GM23338 (cell line): ENCODE measurements around the gene APOL4. TPM values are rescaled to one million over a fixed set of nuclear protein-coding genes. Genes with fewer than 3 reads are reported as not detected.

ENCODE experiments used
- ATAC-seq: fragments of 200-7000 bp; cut with Tn5 transposase; 3 replicates; pipeline ENCODE4 v1.9.1; 2020
- DNase-seq: peaks from one replicate; pipeline ENCODE4 v3.0.0-alpha.2; 2015; ENCODE audit warnings: low spot score
- H2AFZ ChIP-seq: fragments of 200-600 bp; sonication (generic); 2 replicates; pipeline ENCODE4 v1.8.0; 2016; ENCODE audit warnings: antibody characterized with exemption, mild to moderate bottlenecking, moderate library complexity
- H3F3A ChIP-seq: fragments of 200-600 bp; sonication (generic); replicated peaks from 2 replicates; pipeline ENCODE4 v1.8.0; 2017; ENCODE audit warnings: antibody characterized with exemption, mixed run types, low read depth
- H3K27ac ChIP-seq: fragments of 200-600 bp; sonication (generic); 2 replicates; pipeline ENCODE4 v1.6.1; 2016; ENCODE audit warnings: low read depth
- H3K27me3 ChIP-seq: fragments of 200-600 bp; sonication (generic); 2 replicates; pipeline ENCODE4 v1.8.0; 2016; ENCODE audit warnings: mild to moderate bottlenecking, mixed run types, moderate library complexity; ENCODE audit not compliant: insufficient read depth
- H3K36me3 ChIP-seq: fragments of 200-600 bp; sonication (generic); 2 replicates; pipeline ENCODE4 v1.8.0; 2016; ENCODE audit warnings: mild to moderate bottlenecking; ENCODE audit not compliant: insufficient read depth
- H3K4me1 ChIP-seq: fragments of 200-600 bp; sonication (generic); 2 replicates; pipeline ENCODE4 v1.8.0; 2016; ENCODE audit warnings: mild to moderate bottlenecking, moderate library complexity; ENCODE audit not compliant: insufficient read depth
- H3K4me2 ChIP-seq: fragments of 200-600 bp; sonication (generic); 2 replicates; pipeline ENCODE4 v1.7.1; 2017; ENCODE audit warnings: mixed run types
- H3K4me3 ChIP-seq: fragments of 200-600 bp; sonication (generic); 2 replicates; pipeline ENCODE4 v1.6.1; 2016; ENCODE audit warnings: mixed run types
- H3K79me2 ChIP-seq: fragments of 200-600 bp; sonication (generic); replicated peaks from 2 replicates; pipeline ENCODE4 v1.8.0; 2017; ENCODE audit warnings: mild to moderate bottlenecking; ENCODE audit not compliant: insufficient read depth
- H3K9me2 ChIP-seq: fragments of 200-600 bp; sonication (generic); 2 replicates; pipeline ENCODE4 v1.8.0; 2017; ENCODE audit not compliant: insufficient read depth
- H4K20me1 ChIP-seq: fragments of 200-600 bp; sonication (generic); replicated peaks from 2 replicates; pipeline ENCODE4 v1.8.0; 2017; ENCODE audit warnings: mild to moderate bottlenecking; ENCODE audit not compliant: insufficient read depth
- H3K27ac Mint-ChIP-seq: 2 replicates; pipeline ENCODE4 v1.8.0; 2020; ENCODE audit warnings: inconsistent platforms, mild to moderate bottlenecking, moderate library complexity, mixed read lengths
- H3K27me3 Mint-ChIP-seq: 3 replicates; pipeline ENCODE4 v1.8.0; 2022; ENCODE audit warnings: low read depth, mild to moderate bottlenecking, moderate library complexity, mixed read lengths, inconsistent platforms; ENCODE audit not compliant: insufficient read depth, poor library complexity
- H3K36me3 Mint-ChIP-seq: 3 replicates; pipeline ENCODE4 v1.8.0; 2021; ENCODE audit warnings: low read depth, mild to moderate bottlenecking, inconsistent platforms, moderate library complexity, mixed read lengths
- H3K4me1 Mint-ChIP-seq: 3 replicates; pipeline ENCODE4 v1.8.0; 2020; ENCODE audit warnings: mild to moderate bottlenecking, inconsistent platforms, mixed read lengths
- H3K4me3 Mint-ChIP-seq: 3 replicates; pipeline ENCODE4 v1.8.0; 2021; ENCODE audit warnings: moderate library complexity, mild to moderate bottlenecking, inconsistent platforms, mixed read lengths
- H3K9me3 Mint-ChIP-seq: 3 replicates; pipeline ENCODE4 v1.8.0; 2020; ENCODE audit warnings: moderate library complexity, mild to moderate bottlenecking, inconsistent platforms, mixed read lengths
- CREB1 ChIP-seq: fragments of 250-450 bp; sonication (Bioruptor Pico); IDR thresholded peaks from 2 replicates; pipeline ENCODE4 v1.5.0; 2020; ENCODE audit warnings: low read depth, mild to moderate bottlenecking, moderate library complexity
- CTCF ChIP-seq, 2 experiments: fragments of 200-600 bp in 1 of 2; sonication (generic) in 1 of 2; conservative IDR thresholded peaks; 2 replicates each; pipeline versions ENCODE4 v1.5.1 to v1.6.1; 2016 to 2017; ENCODE audit warnings: antibody characterized with exemption in 2 of 2, low read depth in 2 of 2, mild to moderate bottlenecking in 2 of 2, moderate library complexity in 1 of 2
- ETS1 ChIP-seq: IDR thresholded peaks from 2 replicates; pipeline ENCODE4 v1.6.1; 2016; ENCODE audit warnings: antibody characterized with exemption
- EZH2 ChIP-seq: fragments of 200-600 bp; sonication (generic); IDR thresholded peaks from one replicate; pipeline ENCODE4 v1.8.0; 2017; ENCODE audit warnings: antibody characterized with exemption, mild to moderate bottlenecking, low read depth; ENCODE audit not compliant: unreplicated experiment
- EZH2phosphoT487 ChIP-seq: fragments of 200-600 bp; sonication (generic); IDR thresholded peaks from one replicate; pipeline ENCODE4 v1.8.1; 2018; ENCODE audit warnings: antibody characterized with exemption; ENCODE audit not compliant: unreplicated experiment
- JUNB ChIP-seq: IDR thresholded peaks from one replicate; pipeline ENCODE4 v1.6.1; 2016; ENCODE audit warnings: antibody characterized with exemption; ENCODE audit not compliant: unreplicated experiment
- NANOG ChIP-seq: IDR thresholded peaks from 2 replicates; pipeline ENCODE4 v1.6.1; 2016; ENCODE audit warnings: antibody characterized with exemption, borderline replicate concordance
- ZNF114 ChIP-seq: fragments of 250-450 bp; sonication (Bioruptor Pico); IDR thresholded peaks from 2 replicates; pipeline ENCODE4 v1.5.0; 2020; ENCODE audit warnings: mild to moderate bottlenecking, moderate library complexity
- ZNF331 ChIP-seq: fragments of 250-450 bp; sonication (Bioruptor Pico); IDR thresholded peaks from 2 replicates; pipeline ENCODE4 v1.5.0; 2020; ENCODE audit warnings: low read depth, mild to moderate bottlenecking, moderate library complexity
- polyA plus RNA-seq: library from polyadenylated mRNA; unstranded; fragments of >200 nt; fragmentation: Nextera tagmentation; extraction: Ambion mirVana; gene quantifications from 2 replicates; pipeline ENCODE4 v1.2.1, GENCODE V29; 2016
- total RNA-seq: library from RNA; depleted of rRNA; stranded (reverse); fragments of >200 nt; shearing (Covaris generic); gene quantifications from 2 replicates; pipeline ENCODE4 v1.2.3, GENCODE V29; 2014
- TF ChIP-seq, protein P1 (sequence below): IDR thresholded peaks from one replicate; pipeline ENCODE4 v1.6.1; 2018; ENCODE audit warnings: antibody characterized with exemption; ENCODE audit not compliant: unreplicated experiment

The APOL4 gene
- total and polyA plus RNA-seq, 2 experiments from 2014 or later: not detected

DNA sequence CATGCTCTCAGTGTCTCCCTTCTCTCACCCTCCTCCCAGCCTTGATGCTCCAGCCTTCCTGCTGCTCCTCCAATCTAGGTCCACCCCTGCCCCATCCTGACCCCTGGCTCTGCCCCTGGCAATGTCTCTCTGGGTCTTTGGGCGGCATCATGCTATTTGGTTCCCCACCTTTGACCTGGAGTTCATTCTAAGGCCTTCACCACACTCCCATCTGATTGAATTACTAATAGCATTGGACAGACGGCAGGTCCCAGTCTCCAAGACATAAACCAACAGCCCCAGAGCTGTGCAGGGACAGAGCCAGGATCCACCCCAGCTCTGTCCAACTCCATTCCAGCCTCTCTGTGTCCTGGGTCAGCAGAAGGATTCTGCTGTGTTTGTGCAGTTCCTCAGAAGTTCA, 7.2 kb downstream of the APOL4 start (continued):
- TF ChIP-seq, protein P1, sequence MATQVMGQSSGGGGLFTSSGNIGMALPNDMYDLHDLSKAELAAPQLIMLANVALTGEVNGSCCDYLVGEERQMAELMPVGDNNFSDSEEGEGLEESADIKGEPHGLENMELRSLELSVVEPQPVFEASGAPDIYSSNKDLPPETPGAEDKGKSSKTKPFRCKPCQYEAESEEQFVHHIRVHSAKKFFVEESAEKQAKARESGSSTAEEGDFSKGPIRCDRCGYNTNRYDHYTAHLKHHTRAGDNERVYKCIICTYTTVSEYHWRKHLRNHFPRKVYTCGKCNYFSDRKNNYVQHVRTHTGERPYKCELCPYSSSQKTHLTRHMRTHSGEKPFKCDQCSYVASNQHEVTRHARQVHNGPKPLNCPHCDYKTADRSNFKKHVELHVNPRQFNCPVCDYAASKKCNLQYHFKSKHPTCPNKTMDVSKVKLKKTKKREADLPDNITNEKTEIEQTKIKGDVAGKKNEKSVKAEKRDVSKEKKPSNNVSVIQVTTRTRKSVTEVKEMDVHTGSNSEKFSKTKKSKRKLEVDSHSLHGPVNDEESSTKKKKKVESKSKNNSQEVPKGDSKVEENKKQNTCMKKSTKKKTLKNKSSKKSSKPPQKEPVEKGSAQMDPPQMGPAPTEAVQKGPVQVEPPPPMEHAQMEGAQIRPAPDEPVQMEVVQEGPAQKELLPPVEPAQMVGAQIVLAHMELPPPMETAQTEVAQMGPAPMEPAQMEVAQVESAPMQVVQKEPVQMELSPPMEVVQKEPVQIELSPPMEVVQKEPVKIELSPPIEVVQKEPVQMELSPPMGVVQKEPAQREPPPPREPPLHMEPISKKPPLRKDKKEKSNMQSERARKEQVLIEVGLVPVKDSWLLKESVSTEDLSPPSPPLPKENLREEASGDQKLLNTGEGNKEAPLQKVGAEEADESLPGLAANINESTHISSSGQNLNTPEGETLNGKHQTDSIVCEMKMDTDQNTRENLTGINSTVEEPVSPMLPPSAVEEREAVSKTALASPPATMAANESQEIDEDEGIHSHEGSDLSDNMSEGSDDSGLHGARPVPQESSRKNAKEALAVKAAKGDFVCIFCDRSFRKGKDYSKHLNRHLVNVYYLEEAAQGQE: no peak
- TF ChIP-seq EZH2 (no peak), EZH2phosphoT487 (no peak)

- Histone ChIP-seq H3K79me2 (no peaks in the 10 kb centered on the region), H2AFZ (no peak overlapping the region), H3F3A (no peaks in the 10 kb centered on the region), H3K27ac (no peak overlapping the region), H3K4me2 (no peak overlapping the region), H4K20me1 (no peaks in the 10 kb centered on the region), H3K9me2 (peaks cover 5% of the 10 kb centered on the region; the same call in 1 of the 2 replicates), H3K27me3 (no peaks in the 10 kb centered on the region), H3K4me1 (peaks cover 21% of the 10 kb centered on the region), H3K36me3 (no peaks in the 10 kb centered on the region; the same call in 1 of the 2 replicates), H3K4me3 (no peak overlapping the region)
- Mint-ChIP-seq H3K27ac (no peak overlapping the region), H3K4me3 (no peak overlapping the region), H3K36me3 (peaks cover 10% of the 10 kb centered on the region), H3K9me3 (peaks cover 14% of the 10 kb centered on the region), H3K4me1 (peaks cover 72% of the 10 kb centered on the region), H3K27me3 (peaks cover 22% of the 10 kb centered on the region)
- DNase-seq (no peak), ATAC-seq (no peak)
- TF ChIP-seq NANOG (no peak), EZH2phosphoT487 (no peak), ZNF114 (CRISPR knock-in tag) (no peak), CTCF (conservative IDR thresholded peaks at IDR 0.05; ENCODE audit: low read depth in 2 of 2) (no peak), EZH2 (no peak), ZNF331 (CRISPR knock-in tag) (no peak), ETS1 (no peak), CREB1 (CRISPR knock-in tag) (no peak), JUNB (no peak)
- TF ChIP-seq, protein P1: no peak
Observed at GRCh38 chr22:36193577-36193976, 8.0 kb downstream of the APOL4 start.
